ENCODE data around the gene LENEP. TPM values are rescaled to one million over a fixed set of nuclear protein-coding genes. Genes with fewer than 3 reads are reported as not detected.

LENEP gene
- total RNA-seq, 2 experiments from 2014 or later, result 0.85 to 1.0 TPM

- Mint-ChIP-seq H3K4me3 (peak overlapping the region; percentile 99), H3K27me3 (no peaks in the 10 kb centered on the region), H3K27ac (peak overlapping the region; percentile 92), H3K9me3 (no peaks in the 10 kb centered on the region), H3K4me1 (peaks cover 74% of the 10 kb centered on the region), H3K36me3 (ENCODE audit: low read depth) (peaks cover 60% of the 10 kb centered on the region)
- POLR2A ChIA-PET, result no interaction called here
- CTCF ChIA-PET, result interaction anchor here (0.6 to 17.4 kb wide), 9 partner anchors 9 to 74 kb away, joined by 3 to 222 read pairs (median 6); partner anchors contain the start of genes DCST1, DCST2, LENEP and ZBTB7B
- DNase-seq, result no peak
These were observed 18.1 kb downstream of the LENEP start for GRCh38 chr1:155011437-155012025.

GRCh38 chr1:155012026-155012546, 18.7 kb downstream of the LENEP start:
- peak overlapping the region; percentile 99 for H3K4me3 Mint-ChIP-seq
- peak; percentile 52 for DNase-seq
- peaks cover 62% of the 10 kb centered on the region for H3K36me3 Mint-ChIP-seq (ENCODE audit: low read depth)
- POLR2A ChIA-PET, result interaction anchor here (0.6 to 0.7 kb wide), 2 partner anchors 29 to 51 kb away, joined by 3 to 5 read pairs; no protein-coding TSS in a partner anchor
- H3K4me1 Mint-ChIP-seq, result peaks cover 74% of the 10 kb centered on the region
- H3K9me3 Mint-ChIP-seq, result no peaks in the 10 kb centered on the region
- peak overlapping the region; percentile 89 for H3K27ac Mint-ChIP-seq
- CTCF ChIA-PET, result interaction anchor here (0.6 to 17.4 kb wide), 8 partner anchors 8 to 73 kb away, joined by 3 to 222 read pairs (median 8); partner anchors contain the start of genes DCST1, DCST2, LENEP and ZBTB7B
- H3K27me3 Mint-ChIP-seq, result no peaks in the 10 kb centered on the region

- H3K9me3 Mint-ChIP-seq, result no peaks in the 10 kb centered on the region
- ChIA-PET CTCF (interaction anchor here (0.6 to 17.4 kb wide), 10 partner anchors 10 to 563 kb away, joined by 3 to 222 read pairs (median 4); partner anchors contain the start of genes DCST1, DCST2, KRTCAP2 and LENEP), POLR2A (interaction anchor here (0.7 kb wide), 1 partner anchor 28 kb away, joined by 5 read pairs; no protein-coding TSS in a partner anchor)
- H3K27me3 Mint-ChIP-seq, result no peaks in the 10 kb centered on the region
- H3K36me3 Mint-ChIP-seq (ENCODE audit: low read depth), result peaks cover 68% of the 10 kb centered on the region
- peak overlapping the region; percentile 89 for H3K27ac Mint-ChIP-seq
- H3K4me3 Mint-ChIP-seq, result peak overlapping the region; percentile 99
- peaks cover 74% of the 10 kb centered on the region for H3K4me1 Mint-ChIP-seq
- DNase-seq, result no peak
These were observed 19.6 kb downstream of the LENEP start for GRCh38 chr1:155012776-155013602.

GRCh38 chr1:155013632-155014031, 20.2 kb downstream of the LENEP start:
- Mint-ChIP-seq H3K27me3 (no peaks in the 10 kb centered on the region), H3K27ac (peak overlapping the region; percentile 89), H3K9me3 (no peaks in the 10 kb centered on the region), H3K36me3 (ENCODE audit: low read depth) (peaks cover 69% of the 10 kb centered on the region), H3K4me3 (peak overlapping the region; percentile 99), H3K4me1 (peaks cover 71% of the 10 kb centered on the region)
- peak; percentile 63 for DNase-seq
- ChIA-PET CTCF (interaction anchor here (1.2 to 17.4 kb wide), 5 partner anchors 15 to 159 kb away, joined by 3 to 222 read pairs (median 18); partner anchors contain the start of genes DCST1, DCST2, KRTCAP2 and LENEP), POLR2A (no interaction called here)

GRCh38 chr1:155014709-155015508, 21.5 kb downstream of the LENEP start:
- ChIA-PET POLR2A (interaction anchor here (1.5 kb wide), 1 partner anchor 30 kb away, joined by 7 read pairs; no protein-coding TSS in a partner anchor), CTCF (interaction anchor here (0.6 to 17.4 kb wide), 8 partner anchors 7 to 1095 kb away, joined by 4 to 222 read pairs (median 22); partner anchors contain the start of genes DCST1, DCST2, FLAD1 and LENEP)
- H3K9me3 Mint-ChIP-seq, result no peaks in the 10 kb centered on the region
- H3K4me3 Mint-ChIP-seq, result peak overlapping the region; percentile 99
- peaks cover 73% of the 10 kb centered on the region for H3K36me3 Mint-ChIP-seq (ENCODE audit: low read depth)
- no peaks in the 10 kb centered on the region for H3K27me3 Mint-ChIP-seq
- no peak for DNase-seq
- H3K4me1 Mint-ChIP-seq, result peaks cover 80% of the 10 kb centered on the region
- peak overlapping the region; percentile 84 for H3K27ac Mint-ChIP-seq

- H3K36me3 Mint-ChIP-seq (ENCODE audit: low read depth), result peaks cover 68% of the 10 kb centered on the region
- H3K27me3 Mint-ChIP-seq, result no peaks in the 10 kb centered on the region
- POLR2A ChIA-PET, result interaction anchor here (1.4 to 1.5 kb wide), 2 partner anchors 31 to 61 kb away, joined by 7 read pairs; no protein-coding TSS in a partner anchor
These were observed 22.3 kb downstream of the LENEP start for GRCh38 chr1:155015527-155016230.

GRCh38 chr1:155016231-155016831, 22.9 kb downstream of the LENEP start:
- Mint-ChIP-seq H3K36me3 (ENCODE audit: low read depth) (peaks cover 62% of the 10 kb centered on the region), H3K4me3 (peak overlapping the region; percentile 62), H3K9me3 (no peaks in the 10 kb centered on the region), H3K4me1 (peaks cover 75% of the 10 kb centered on the region), H3K27me3 (no peaks in the 10 kb centered on the region), H3K27ac (peak overlapping the region; percentile 84)
- ChIA-PET POLR2A (interaction anchor here (1.4 to 1.5 kb wide), 2 partner anchors 32 to 61 kb away, joined by 7 read pairs; no protein-coding TSS in a partner anchor), CTCF (interaction anchor here (0.9 to 17.4 kb wide), 17 partner anchors 9 to 76 kb away, joined by 3 to 222 read pairs (median 7); partner anchors contain the start of genes ADAM15, DCST1, DCST2 and FLAD1)
- DNase-seq, result no peak

More at GRCh38 chr1:155015527-155016230, 22.3 kb downstream of the LENEP start:
- DNase-seq, result no peak
- Mint-ChIP-seq H3K9me3 (no peaks in the 10 kb centered on the region), H3K4me3 (peak overlapping the region; percentile 62), H3K27ac (peak overlapping the region; percentile 84), H3K4me1 (peaks cover 79% of the 10 kb centered on the region)
- CTCF ChIA-PET, result interaction anchor here (0.6 to 17.4 kb wide), 16 partner anchors 8 to 1094 kb away, joined by 3 to 222 read pairs (median 6); partner anchors contain the start of genes ADAM15, DCST1, DCST2 and FLAD1

- DNase-seq, result peak; percentile 85
- Mint-ChIP-seq H3K4me3 (no peak overlapping the region), H3K27ac (peak overlapping the region; percentile 84), H3K27me3 (no peaks in the 10 kb centered on the region), H3K4me1 (peaks cover 70% of the 10 kb centered on the region), H3K36me3 (ENCODE audit: low read depth) (peaks cover 59% of the 10 kb centered on the region), H3K9me3 (no peaks in the 10 kb centered on the region)
- CTCF ChIA-PET, result interaction anchor here (0.5 to 17.4 kb wide), 33 partner anchors 9 to 458 kb away, joined by 3 to 222 read pairs (median 4); partner anchors contain the start of genes ADAM15, DCST1, DCST2 and FLAD1
- POLR2A ChIA-PET, result no interaction called here
These were observed 23.9 kb downstream of the LENEP start for GRCh38 chr1:155017041-155017945.

GRCh38 chr1:155017946-155018316, 24.5 kb downstream of the LENEP start:
- Mint-ChIP-seq H3K27ac (peak overlapping the region; percentile 41), H3K4me1 (peaks cover 67% of the 10 kb centered on the region), H3K36me3 (ENCODE audit: low read depth) (peaks cover 53% of the 10 kb centered on the region), H3K9me3 (no peaks in the 10 kb centered on the region), H3K27me3 (no peaks in the 10 kb centered on the region), H3K4me3 (no peak overlapping the region)
- POLR2A ChIA-PET, result no interaction called here
- DNase-seq, result no peak
- CTCF ChIA-PET, result interaction anchor here (0.5 to 17.4 kb wide), 29 partner anchors 8 to 458 kb away, joined by 3 to 222 read pairs (median 4); partner anchors contain the start of genes ADAM15, DCST1, DCST2 and FLAD1
